Fibroblast of gingiva (primary cell): Measurements from ENCODE around the gene KCNK13.

Experiments used
- DNase-seq: peaks from one replicate; pipeline ENCODE4 v3.0.0-alpha.2; 2011; ENCODE audit warnings: low read depth

KCNK13 gene

GRCh38 chr14:90132821-90133570, 71.2 kb downstream of the KCNK13 start:
- no peak for DNase-seq

GRCh38 chr14:90136904-90137303, 75.1 kb downstream of the KCNK13 start:
- no peak for DNase-seq

DNA sequence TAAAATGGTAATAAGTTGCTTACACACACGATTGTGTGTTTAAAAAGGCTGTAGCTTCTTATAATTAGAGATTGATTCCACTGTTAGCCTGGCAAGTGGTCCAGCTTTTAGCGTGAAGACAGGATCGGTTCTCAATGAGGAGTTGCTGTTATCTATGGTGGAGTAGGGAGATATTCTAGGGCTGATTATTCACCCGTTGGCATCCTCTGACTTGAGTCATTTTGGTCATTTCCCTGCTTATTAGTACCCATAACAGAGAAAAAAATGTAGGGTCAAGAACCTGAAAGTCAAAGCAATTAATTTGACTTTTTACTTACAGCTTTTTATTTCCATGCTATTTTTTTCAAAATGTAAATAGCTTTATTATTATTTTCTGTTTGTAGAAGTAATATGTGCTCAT, 76.0 kb downstream of the KCNK13 start:
- DNase-seq = no peak

GRCh38 chr14:90139199-90139598, 77.4 kb downstream of the KCNK13 start:
- no peak for DNase-seq

DNA sequence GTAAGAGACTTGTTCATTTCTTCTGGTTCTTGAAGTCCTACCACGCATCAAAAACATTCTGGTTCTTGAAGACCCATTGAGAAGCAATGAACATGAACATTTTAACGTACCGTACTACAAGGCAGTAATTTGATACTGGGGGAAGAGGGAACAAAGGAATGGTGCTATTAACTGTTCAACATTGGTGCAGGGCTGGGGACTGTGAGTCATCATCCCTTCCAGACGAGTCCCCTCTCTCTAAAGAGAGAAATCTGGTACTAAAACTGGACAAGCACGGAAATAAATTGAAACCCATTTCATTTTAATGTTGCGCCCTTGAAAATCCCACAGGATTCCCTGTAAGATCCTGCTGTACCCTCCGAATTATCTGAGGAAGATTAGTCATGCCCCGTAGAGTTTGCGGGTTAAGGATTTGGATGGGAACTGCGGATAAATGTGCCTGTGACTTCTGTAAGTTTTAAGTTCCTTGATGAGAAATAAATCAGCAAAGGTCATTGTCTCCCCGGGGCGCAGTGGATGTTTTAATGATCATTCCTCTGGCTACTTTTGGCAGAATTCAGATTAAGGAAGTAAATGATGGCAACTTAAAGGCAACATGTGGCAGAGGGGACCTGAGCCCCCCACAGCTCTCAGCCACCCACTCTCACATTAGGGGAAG, 78.6 kb downstream of the KCNK13 start:
- no peak for DNase-seq

DNA sequence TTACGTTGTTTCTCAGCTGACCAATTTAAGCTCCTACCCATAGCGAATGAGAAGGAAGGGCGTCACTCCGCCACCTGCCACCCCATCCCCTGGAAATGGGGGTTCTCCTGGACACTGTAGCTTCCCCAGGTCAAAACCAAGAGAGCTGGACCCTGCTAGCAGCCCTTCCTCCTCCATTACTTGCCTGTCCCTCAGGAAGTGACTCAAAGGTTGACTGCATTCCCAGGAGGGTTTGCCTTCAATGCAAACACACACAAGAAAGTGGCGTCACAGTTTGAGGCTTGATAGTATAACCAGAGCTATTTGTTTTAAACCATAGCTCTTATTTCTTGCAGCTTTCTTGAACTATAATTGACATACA, 79.1 kb downstream of the KCNK13 start:
- no peak for DNase-seq

DNA sequence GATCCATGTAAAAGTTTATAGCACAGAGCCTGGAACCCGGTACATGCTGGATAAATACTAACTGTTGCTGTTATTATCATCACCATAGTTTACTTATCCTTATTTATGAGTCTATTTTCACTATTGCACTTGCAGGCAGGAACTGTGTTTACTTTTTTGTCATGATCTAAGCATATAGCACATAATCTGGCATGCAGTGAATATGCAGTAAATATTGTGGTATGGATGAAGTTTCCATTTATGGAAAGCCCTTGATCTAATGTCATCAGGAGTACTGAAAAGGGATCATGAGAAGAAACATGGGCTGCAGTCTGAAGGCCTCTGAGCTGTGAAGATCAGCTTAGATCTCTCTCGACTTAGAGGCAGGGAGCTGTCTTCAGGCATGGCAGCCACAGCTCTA, 91.6 kb downstream of the KCNK13 start:
- no peak for DNase-seq

- no peak for DNase-seq
Measured at GRCh38 chr14:90154110-90154509, 92.3 kb downstream of the KCNK13 start.

DNA sequence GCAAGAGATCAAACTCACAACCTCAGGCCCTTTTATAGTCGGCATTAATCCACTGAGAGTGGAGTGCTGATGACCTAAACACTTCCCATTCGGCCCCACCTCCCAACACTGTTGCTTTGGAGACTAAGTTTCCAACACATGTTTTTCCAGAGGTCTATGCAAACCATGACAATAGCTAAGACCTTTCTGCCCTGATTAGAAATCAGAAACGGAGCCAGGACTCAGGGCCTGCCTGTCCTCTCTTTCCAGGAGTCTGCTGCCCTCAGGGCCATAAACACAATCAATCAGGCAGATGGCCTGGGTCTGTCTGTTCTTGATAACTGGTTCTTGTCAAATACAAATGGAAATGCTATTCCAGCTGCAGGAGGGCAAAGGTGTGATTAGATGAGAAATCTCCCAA, 97.4 kb downstream of the KCNK13 start:
- DNase-seq = no peak

DNA sequence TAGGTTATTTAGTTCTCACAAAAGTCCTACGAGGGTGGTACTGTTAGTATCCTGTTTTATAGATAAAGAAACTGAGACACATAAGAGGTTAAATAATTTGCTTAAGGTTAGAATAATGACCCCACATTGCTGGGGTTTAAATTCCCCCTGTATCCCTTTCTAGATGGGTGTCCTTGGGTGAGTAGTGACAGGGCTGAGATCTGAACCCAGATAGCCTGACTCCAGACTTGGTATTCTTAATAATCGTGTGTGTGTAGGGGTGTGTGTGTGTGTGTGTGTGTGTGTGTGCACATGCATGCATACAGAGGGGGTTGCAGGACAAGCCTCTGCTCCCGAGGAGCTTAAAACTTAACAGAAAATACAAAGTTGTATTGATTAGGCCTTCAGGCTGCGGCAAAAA, 97.9 kb downstream of the KCNK13 start:
- DNase-seq = no peak

GRCh38 chr14:90161129-90161528, 99.3 kb downstream of the KCNK13 start:
- no peak for DNase-seq

GRCh38 chr14:90168425-90169105, 106.8 kb downstream of the KCNK13 start:
- no peak for DNase-seq

GRCh38 chr14:90175631-90176030, 113.8 kb downstream of the KCNK13 start:
- no peak for DNase-seq

DNA sequence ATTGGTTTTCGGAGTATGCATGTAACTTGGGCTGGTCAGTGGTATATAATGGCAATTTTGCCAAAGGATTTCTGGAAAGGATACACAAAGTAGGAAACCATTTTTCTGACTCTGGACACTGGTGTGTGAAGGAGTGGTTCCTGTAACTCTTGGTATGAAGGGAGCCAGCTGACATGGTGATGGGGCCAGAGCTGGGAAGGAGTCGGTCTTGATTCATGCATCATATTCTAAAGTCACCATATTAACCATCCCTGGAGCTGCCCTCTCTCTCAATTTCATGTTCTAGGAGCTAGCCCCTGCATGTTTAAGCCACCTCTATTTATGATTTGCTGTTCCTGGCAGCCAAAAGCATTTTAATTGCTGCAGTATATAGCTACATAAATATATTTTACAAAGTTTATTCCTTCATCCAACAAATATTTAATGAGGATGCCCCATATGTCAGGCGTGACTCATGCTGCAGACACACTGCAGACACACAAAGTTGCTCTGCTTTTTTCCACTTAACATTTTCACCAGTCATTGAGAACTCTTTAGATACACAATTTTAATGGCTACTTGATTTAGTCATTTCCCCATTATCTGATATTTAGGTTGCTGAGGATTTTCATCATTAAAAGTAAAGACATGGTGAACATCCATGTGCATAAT, 115.9 kb downstream of the KCNK13 start:
- DNase-seq = no peak

GRCh38 chr14:90179357-90179756, 117.6 kb downstream of the KCNK13 start:
- no peak for DNase-seq

GRCh38 chr14:90179809-90180779, 118.3 kb downstream of the KCNK13 start:
- DNase-seq = no peak

DNA sequence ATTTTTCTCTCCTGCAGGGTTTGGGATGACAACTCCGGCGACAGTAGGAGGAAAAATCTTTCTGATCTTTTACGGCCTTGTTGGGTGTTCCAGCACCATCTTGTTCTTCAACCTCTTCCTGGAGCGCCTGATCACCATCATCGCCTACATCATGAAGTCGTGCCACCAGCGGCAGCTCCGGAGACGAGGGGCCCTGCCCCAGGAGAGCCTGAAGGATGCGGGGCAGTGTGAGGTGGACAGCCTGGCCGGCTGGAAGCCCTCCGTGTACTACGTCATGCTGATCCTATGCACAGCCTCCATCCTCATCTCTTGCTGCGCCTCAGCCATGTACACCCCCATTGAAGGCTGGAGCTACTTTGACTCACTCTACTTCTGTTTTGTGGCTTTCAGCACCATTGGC, 122.3 kb downstream of the KCNK13 start:
- DNase-seq = no peak

DNA sequence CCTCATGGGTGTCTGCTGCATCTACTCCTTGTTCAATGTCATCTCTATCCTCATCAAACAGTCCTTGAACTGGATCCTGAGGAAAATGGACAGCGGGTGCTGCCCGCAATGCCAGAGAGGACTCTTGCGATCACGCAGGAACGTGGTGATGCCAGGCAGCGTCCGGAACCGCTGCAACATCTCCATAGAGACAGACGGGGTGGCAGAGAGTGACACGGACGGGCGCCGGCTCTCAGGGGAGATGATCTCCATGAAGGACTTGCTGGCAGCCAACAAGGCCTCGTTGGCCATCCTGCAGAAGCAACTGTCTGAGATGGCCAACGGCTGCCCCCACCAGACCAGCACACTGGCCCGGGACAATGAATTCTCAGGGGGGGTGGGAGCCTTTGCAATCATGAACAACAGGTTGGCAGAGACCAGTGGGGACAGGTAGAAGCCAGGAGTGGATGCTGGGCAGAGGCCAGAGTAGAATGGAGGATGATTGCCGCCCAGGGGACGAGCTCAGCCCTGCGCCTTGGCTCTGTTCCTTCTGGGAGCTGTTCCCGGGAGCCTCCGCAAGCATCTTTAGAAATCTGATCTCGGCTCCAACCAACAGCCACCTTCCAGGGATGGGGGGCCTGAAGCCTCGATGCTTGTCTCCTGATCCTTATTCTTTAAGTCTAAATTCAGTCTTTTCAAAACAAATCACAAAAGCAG, 122.9 kb downstream of the KCNK13 start:
- DNase-seq = no peak

- DNase-seq = no peak
Measured at GRCh38 chr14:90188588-90188987, 126.8 kb downstream of the KCNK13 start.

DNA sequence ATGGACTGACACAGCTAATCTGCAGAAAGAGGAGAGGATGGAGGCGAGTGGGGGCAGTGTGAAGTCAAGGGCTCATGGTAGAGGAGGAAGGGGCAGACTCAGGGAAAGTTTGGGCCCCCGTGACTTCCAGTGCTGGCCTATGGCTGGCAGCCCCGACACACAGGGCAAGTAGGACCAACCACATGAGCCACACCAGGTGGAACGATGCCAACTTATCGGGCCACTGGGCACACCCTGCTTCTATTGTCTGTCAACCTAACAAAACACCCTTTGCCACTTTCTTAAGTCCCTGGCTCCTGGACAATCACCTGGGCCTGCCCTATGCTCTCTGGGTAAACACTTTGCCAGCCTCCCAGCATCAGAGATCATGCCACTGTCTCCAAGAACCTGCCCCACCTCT, 129.4 kb downstream of the KCNK13 start:
- DNase-seq = no peak

GRCh38 chr14:90191585-90191984, 129.8 kb downstream of the KCNK13 start:
- DNase-seq = no peak
